Tibial nerve (tissue), 4 donors: ENCODE results near the gene SLC26A3.

Source experiments
- EP300 ChIP-seq, 2 donors: sonication (generic); formaldehyde crosslinking; IDR thresholded peaks; one replicate each; pipeline ENCODE4 v1.6.1; 2017; ENCODE audit warnings: antibody characterized with exemption in 2 of 2, mild to moderate bottlenecking in 1 of 2
- POLR2A ChIP-seq, 2 donors: fragments of 450-650 bp; IDR thresholded peaks; one replicate each; pipeline ENCODE4 v1.6.1; 2017; ENCODE audit warnings: antibody characterized with exemption in 2 of 2, mild to moderate bottlenecking in 2 of 2, moderate library complexity in 2 of 2
- TF ChIP-seq, protein P1 (sequence below), 5 experiments: fragments of 200-600 bp in 3 of 5; fragments of 450-650 bp in 2 of 5; sonication (generic) in 3 of 5; IDR thresholded peaks; one replicate each; pipeline ENCODE4 v1.5.1; 2016 to 2019; ENCODE audit warnings: antibody characterized with exemption in 5 of 5, mild to moderate bottlenecking in 3 of 5, moderate library complexity in 2 of 5

DNA sequence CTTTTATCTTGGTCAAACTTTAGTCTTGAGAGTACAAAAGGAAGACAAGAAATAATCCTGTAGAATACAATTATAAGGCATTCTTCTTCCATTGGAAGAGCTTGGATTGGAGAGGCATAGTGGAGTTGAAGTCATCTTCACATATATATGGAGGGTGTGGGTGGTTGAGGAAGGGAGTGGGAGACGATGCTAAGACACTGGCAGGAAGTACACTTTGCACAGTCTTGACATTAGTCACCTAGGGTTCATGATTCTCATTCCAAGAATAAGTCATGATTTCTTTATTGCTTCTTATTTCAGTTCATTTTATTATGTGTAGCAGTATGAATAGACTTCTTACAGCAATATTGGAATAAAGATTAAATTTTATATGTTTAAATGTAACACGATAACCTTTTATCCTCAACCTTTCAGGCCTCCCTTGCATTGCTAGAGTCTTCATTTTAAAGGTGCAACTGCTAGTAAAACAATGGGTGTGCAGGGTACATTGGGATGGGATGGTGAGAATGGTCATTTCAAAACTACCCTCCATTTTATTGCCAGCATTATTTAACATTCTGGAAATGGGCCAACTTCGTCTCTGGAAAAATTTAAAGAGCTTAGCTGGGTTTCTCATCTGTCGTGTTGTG, 12.3 kb upstream of the SLC26A3 start:
- TF ChIP-seq, protein P1, sequence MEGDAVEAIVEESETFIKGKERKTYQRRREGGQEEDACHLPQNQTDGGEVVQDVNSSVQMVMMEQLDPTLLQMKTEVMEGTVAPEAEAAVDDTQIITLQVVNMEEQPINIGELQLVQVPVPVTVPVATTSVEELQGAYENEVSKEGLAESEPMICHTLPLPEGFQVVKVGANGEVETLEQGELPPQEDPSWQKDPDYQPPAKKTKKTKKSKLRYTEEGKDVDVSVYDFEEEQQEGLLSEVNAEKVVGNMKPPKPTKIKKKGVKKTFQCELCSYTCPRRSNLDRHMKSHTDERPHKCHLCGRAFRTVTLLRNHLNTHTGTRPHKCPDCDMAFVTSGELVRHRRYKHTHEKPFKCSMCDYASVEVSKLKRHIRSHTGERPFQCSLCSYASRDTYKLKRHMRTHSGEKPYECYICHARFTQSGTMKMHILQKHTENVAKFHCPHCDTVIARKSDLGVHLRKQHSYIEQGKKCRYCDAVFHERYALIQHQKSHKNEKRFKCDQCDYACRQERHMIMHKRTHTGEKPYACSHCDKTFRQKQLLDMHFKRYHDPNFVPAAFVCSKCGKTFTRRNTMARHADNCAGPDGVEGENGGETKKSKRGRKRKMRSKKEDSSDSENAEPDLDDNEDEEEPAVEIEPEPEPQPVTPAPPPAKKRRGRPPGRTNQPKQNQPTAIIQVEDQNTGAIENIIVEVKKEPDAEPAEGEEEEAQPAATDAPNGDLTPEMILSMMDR (IDR thresholded peaks at IDR 0.05): no peak
- TF ChIP-seq POLR2A (IDR thresholded peaks at IDR 0.05) (no peak), EP300 (IDR thresholded peaks at IDR 0.05) (no peak)
